GM18870 (cell line): ENCODE data around the gene MTHFSD.

Source experiments
- ATAC-seq: cut with Tn5 transposase; IDR thresholded peaks from one replicate; pipeline ENCODE4 v1.9.1; 2021; ENCODE audit warnings: moderate library complexity; ENCODE audit not compliant: unreplicated experiment

The MTHFSD gene

DNA sequence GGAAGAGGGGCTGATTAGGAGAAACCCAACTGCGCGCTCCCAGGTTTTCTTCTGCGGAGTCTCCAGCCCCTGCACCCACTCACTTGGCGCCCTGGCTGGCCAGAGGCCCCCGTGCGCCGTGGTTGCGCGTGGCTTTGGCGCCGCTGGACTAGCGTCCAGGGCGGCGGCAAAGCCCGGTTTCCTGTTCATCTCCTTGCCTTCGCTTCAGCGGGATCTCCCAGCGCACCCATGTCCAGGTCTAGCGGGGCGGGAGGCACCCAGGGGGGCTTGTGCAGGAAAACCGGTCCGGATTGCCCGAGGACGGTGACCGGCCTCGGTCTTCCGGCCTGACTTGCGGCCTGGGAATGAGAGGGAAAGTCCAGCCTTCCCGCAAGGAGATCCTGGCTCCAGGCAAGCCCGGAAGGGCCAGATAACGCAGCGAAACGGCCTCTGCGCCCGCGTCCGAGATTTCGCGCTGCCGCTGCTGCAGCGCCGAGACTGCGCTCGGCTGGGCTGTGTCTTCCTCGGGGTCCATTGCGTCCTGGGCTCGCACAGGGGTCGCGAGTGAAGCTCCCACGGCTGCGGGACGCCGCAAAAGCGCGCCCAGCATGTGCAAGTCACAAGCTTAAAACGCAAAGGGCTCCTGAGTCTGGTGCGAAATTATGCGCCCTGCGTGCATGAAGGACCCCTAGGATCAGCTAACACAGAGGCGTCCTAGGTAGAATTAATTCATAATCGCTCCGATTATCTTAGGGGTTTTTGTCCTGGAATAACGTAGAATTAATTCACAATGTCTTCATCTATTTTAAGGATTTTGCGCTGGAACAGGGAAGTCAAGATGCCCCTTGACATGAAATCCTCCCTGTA lies 39.0 kb downstream of the MTHFSD start:
- ATAC-seq, result no peak

DNA sequence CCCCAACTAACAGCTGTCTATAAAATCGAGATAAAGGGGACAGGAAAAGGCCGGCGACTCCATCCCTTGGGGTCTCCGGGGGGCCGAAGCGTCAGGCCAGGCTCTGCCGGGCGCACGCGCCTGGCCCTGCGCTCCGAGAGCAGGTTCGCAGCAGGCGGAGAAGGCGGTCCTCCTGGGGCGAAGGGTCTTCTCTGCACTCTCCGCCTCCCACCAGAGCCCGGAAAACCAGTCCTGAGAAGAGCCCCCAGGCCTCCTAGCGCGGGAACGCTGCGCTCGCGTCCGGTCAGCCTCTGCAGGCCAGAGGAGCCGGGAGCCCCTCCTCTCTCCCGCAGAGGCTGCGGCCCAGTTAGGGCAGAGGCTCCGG lies 39.6 kb downstream of the MTHFSD start:
- no peak for ATAC-seq

DNA sequence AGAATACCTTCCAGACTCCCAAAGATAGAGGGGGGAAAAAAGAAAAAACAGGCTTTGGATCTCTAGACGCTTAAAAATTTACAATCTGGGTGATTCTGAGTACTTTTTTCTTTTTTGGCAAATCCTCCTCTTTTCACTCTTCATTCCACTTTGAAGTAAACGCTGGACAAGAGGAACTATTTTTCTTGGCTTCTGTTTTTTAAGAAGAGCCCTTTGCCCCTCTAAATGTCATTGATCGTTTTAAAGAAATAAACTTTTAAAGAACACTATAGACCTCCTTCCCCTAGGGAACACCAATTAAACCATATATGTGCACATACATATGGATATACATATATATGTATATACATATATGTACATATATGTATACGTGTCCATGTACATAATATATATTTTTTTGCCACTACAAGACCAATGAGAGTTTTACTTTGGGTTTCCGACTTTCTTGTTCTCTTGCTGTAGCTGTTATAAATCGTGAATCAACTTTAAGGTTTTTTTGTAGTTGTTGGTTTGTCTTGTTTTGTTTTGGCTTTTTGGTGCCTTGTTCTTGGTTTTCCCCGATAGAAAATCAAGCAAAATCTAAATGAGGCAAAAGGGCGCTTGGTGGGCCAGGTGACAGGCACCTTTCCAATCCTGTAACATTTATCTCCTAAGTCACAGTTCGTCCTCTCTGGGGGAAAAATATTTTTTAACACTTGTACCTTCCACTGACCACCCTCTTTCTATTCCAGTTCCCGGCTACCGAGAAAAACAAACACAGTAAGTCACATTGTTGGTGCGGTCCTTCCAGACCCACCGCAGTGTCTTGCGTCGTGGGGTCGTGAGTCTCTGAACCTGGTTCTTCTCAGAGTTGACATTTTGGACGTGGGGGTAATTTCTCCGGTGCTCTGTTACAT lies 40.3 kb downstream of the MTHFSD start:
- ATAC-seq, result no peak

DNA sequence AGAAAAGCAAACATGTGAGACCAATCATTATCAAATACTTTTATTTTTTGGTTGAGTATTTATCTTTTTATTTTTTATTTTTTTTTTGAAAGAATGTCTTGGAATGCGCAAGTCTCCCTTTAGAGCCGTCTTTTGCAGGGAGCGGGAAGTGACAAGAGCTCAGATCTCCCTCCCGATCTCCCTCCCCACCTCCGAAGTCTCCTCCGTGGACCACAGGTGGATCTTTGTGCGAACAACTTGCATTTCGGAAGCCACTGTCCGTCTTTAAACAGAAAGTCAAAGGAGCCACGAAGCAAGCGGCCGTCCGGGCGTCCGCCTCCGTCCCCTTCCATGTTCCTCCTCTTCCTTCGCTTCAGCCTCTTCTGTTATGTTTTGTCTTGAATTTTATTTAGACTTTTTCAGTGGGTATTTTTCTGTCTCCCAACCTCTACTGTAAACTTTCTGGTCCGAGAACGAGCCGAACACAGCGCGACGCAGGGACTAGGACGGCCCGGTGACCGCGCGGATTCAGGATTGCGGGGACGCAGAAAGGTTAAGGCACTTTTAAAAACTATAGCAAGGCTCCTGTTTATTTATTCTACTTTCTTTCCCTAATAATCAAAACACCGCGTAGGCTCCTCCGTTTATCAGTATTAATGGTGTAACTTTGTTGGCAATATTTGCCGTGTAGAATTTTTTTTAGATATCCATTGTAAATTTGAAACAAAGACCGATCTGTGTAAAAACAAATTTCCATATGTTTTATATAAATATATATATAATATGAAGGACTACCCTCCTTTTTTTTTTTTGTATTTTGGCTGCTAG lies 41.4 kb downstream of the MTHFSD start:
- no peak for ATAC-seq

DNA sequence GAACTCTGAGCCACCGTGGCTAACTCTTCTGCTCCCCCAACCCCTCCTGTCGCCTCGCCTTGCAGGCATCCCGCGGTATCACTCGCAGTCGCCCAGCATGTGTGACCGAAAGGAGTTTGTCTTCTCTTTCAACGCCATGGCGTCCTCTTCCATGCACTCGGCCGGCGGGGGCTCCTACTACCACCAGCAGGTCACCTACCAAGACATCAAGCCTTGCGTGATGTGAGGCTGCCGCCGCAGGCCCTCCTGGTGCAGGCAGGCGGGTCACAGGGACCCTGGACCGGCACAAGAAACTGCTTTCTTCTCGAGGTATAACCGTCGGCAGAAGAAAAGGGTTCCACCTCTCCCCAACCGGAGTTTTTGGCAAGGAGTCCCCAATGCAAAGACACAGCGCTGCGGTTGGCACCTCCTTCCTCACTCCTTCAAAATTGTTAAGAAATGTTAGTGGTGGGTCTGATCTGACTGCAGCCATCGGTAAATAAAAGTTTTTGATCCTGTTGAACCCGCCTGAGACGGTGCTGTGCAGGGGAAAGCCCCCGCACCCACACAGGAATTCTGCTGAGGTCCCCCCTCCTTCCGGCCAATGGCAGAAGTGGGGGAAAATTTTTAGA lies 42.1 kb downstream of the MTHFSD start:
- no peak for ATAC-seq

DNA sequence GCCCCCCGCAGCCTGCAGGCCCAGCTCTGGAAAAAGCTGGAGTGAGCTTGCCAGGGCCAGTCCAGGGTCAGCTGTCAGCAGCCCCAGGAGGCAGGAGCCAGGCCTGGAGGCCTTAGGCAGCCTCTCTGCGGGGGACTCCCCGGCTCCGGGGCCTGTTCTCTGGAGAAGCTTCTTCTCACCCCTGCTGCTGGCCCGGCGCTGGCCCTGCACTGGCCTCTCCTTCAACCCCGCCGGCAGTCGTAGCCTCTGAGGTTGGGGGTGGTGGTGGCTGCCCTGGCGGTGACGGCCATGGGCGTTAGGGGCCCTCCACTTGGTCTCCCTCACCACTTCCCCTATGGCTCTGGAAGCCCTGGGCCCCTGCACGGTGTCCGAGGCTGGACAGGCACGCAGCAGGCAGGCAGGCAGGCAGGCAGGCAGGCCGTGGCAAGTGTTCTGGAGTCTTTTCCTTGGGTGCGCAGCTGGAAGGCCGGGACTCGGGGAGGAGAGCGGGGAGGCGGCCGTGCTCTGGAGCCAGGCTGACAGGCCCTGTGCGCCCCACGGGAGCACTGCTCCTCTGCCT lies 42.7 kb downstream of the MTHFSD start:
- no peak for ATAC-seq

GRCh38 chr16:86511317-86512161 lies 43.5 kb downstream of the MTHFSD start:
- no peak for ATAC-seq

DNA sequence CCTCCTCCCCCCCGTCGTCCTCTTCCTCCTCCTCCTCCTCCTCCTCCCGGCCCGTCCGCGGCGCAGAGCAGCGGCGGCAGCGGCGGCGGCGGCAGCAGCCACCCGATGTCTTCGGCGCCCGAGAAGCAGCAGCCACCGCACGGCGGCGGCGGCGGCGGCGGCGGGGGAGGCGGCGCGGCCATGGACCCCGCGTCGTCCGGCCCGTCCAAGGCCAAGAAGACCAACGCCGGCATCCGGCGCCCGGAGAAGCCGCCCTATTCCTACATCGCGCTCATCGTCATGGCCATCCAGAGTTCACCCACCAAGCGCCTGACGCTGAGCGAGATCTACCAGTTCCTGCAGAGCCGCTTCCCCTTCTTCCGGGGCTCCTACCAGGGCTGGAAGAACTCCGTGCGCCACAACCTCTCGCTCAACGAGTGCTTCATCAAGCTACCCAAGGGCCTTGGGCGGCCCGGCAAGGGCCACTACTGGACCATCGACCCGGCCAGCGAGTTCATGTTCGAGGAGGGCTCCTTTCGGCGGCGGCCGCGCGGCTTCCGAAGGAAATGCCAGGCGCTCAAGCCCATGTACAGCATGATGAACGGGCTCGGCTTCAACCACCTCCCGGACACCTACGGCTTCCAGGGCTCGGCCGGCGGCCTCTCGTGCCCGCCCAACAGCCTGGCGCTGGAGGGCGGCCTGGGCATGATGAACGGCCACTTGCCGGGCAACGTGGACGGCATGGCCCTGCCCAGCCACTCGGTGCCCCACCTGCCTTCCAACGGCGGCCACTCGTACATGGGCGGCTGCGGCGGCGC lies 44.4 kb downstream of the MTHFSD start, which contains the start of gene FOXF1:
TSS of gene FOXF1 (plus strand) at position 63 of the 797 bp plus-strand sequence. CDS start at position 106, 43 bp downstream.
- ATAC-seq, result no peak

DNA sequence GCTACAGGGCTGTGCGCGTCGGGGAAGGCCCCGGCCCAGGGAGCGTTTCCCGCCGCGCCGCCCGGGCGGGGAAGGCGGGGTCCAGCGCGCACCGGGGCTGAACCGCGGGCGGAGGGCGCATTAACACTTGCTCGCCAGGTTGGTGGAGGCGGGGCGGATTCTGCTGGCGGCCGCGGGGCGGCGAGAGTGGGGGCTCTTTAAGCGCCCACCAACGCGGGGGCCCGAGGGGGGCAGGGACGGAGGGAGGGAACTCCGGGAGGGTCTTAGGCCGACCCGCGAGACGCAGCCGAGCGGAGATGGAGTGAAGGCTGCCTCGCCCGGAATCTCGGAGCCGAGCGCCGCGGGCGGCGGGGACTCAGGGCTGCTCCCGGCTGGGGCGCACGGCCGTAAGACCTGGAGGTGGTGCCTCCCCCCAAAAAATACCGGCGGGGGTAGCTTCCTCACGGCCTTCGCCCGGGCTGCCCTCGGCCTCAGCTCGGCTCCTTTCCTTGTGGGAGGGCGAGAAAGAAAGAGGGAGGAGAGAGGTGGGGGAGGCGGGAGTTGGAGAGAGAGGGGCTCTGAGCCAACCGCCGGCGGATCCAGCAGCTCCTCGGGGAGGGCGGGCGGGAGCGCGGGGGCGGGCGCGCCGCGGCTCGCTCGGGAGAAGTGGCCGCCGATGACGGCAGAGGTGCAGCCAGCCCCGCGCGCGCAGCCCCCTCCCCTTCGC lies 45.1 kb downstream of the MTHFSD start:
- no peak for ATAC-seq

GRCh38 chr16:86508947-86509758 lies 45.9 kb downstream of the MTHFSD start:
- ATAC-seq, result no peak

- ATAC-seq, result no peak
Measured at GRCh38 chr16:86508028-86508946, 46.7 kb downstream of the MTHFSD start.

GRCh38 chr16:86507173-86508027 lies 47.6 kb downstream of the MTHFSD start:
- ATAC-seq, result no peak

DNA sequence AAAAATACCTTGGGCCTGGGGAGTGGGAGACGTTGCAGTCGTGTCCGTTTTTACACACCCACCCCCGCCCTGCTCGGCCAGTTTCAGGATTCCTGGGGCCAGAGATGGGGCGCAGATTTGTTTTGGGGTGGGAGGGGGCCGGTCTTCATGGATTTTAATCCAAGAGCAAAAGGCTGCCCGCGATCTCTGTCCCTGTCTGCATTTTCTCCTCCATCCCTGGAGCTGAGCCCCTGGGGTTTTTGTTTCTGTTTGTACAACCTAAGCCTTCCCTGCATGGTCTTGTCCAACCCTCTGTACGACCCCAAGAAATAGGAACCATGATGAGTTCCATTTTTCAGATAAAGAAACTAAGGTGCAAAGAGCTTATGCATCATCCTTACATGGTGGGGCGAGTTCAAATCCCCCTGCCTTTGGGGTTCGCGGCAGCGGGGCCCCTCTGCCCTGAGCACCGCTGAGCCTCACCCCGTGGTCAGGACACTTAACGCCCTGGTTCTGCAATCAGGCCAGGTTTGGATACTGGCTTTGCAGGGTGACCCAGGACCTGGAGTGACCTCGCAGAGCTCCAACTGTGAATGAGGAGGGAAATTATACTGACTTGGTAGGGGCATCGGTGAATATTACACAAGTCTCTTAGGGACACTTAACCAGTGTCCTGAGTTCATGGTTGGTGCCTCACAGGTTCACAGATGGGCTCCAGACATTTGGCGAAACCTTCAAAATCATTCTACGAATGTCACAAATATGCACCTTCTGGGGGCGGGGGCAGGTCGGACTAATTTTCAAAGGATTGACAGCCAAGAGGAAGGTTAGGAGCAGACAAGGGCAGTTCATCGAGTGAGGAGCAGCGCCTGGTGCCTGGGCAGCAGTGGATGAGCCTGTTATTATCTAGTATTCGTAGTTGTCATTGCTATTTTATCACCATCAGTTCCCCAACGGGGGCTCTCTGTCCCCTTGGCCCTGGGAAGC lies 48.9 kb downstream of the MTHFSD start:
- no peak for ATAC-seq
